A549 (cell line): Measurements from ENCODE around the gene CSTB. TPM values are rescaled to one million over a fixed set of nuclear protein-coding genes. Genes with fewer than 3 reads are reported as not detected.

Source experiments
- ATAC-seq, 2 experiments: fragments of 200-7000 bp in 1 of 2; fragments of >200 bp in 1 of 2; cut with Nextera tagmentation in 1 of 2; cut with Tn5 transposase in 1 of 2; 3 replicates each; pipeline versions ENCODE4 v1.8.0 to v1.9.1; 2018 to 2020; ENCODE audit warnings: mild to moderate bottlenecking in 1 of 2, moderate library complexity in 1 of 2
- CTCF ChIA-PET: fragments of 300-600 bp; sonication (Branson Sonifier 250); formaldehyde crosslinking; extraction: SDS; loops from one replicate; lab custom pipeline; 2021; ENCODE audit warnings: antibody characterized with exemption, inconsistent platforms; lab: Yijun Ruan, JAX
- POLR2A ChIA-PET: fragments of 350-600 bp; formaldehyde crosslinking; extraction: SDS; loops from one replicate; lab custom pipeline; 2021; ENCODE audit warnings: antibody characterized with exemption, inconsistent platforms; lab: Yijun Ruan, JAX
- DNase-seq, 2 experiments: peaks; one replicate each; pipeline versions ENCODE4 v3.0.0 to v3.0.0-alpha.2; 2011 to 2016; ENCODE audit warnings: low read depth in 1 of 2, low spot score in 1 of 2
- FAIRE-seq: peaks from 2 replicates; lab custom pipeline; 2011; peaks lifted over from hg19 to GRCh38; lab: Jason Lieb, UNC
- H3K27ac ChIP-seq, 2 experiments: fragments of >200 bp; sonication (Bioruptor Twin); formaldehyde crosslinking; 3 replicates each; pipeline ENCODE4 v1.5.1; 2016 to 2017
- H3K4me1 ChIP-seq: fragments of >200 bp; sonication (Bioruptor Twin); formaldehyde crosslinking; 3 replicates; pipeline ENCODE4 v1.6.1; 2016
- H3K4me2 ChIP-seq: fragments of >200 bp; sonication (Bioruptor Twin); formaldehyde crosslinking; 3 replicates; pipeline ENCODE4 v1.6.1; 2016
- H3K4me3 ChIP-seq: fragments of >200 bp; sonication (Bioruptor Twin); formaldehyde crosslinking; 3 replicates; pipeline ENCODE4 v1.5.1; 2016
- H3K9me3 ChIP-seq: fragments of >200 bp; sonication (Bioruptor Twin); formaldehyde crosslinking; 3 replicates; pipeline ENCODE4 v1.6.1; 2016
- ATOH8 ChIP-seq: fragments of 250-450 bp; sonication (Bioruptor Pico); IDR thresholded peaks from 2 replicates; pipeline ENCODE4 v1.5.0; 2020; ENCODE audit warnings: low read depth, mild to moderate bottlenecking, moderate library complexity
- CBX8 ChIP-seq: fragments of 200-600 bp; sonication (generic); IDR thresholded peaks from 2 replicates; pipeline ENCODE4 v1.6.1; 2016
- CHD2 ChIP-seq: fragments of 150-350 bp; IDR thresholded peaks from 2 replicates; pipeline ENCODE4 v1.6.1; 2014; ENCODE audit warnings: low read length; ENCODE audit not compliant: partially characterized antibody
- E2F6 ChIP-seq: IDR thresholded peaks from 2 replicates; pipeline ENCODE4 v1.6.1; 2012; ENCODE audit warnings: low read depth, borderline replicate concordance
- EHF ChIP-seq: fragments of 250-450 bp; sonication (Bioruptor Pico); IDR thresholded peaks from 2 replicates; pipeline ENCODE4 v1.5.0; 2020; ENCODE audit warnings: mild to moderate bottlenecking
- FOSB ChIP-seq: fragments of 250-450 bp; sonication (Bioruptor Pico); IDR thresholded peaks from 2 replicates; pipeline ENCODE4 v1.5.0; 2020; ENCODE audit warnings: mild to moderate bottlenecking, moderate library complexity
- FOXS1 ChIP-seq: fragments of 250-450 bp; sonication (Bioruptor Pico); IDR thresholded peaks from 2 replicates; pipeline ENCODE4 v1.5.0; 2020; ENCODE audit warnings: mild to moderate bottlenecking, moderate library complexity
- GATA3 ChIP-seq: IDR thresholded peaks from 2 replicates; pipeline ENCODE4 v1.6.1; 2012; ENCODE audit warnings: borderline replicate concordance
- HDAC2 ChIP-seq: fragments of 200-600 bp; sonication (generic); IDR thresholded peaks from 2 replicates; pipeline ENCODE4 v1.6.1; 2016
- HES2 ChIP-seq: fragments of >200 bp; sonication (Bioruptor Twin); formaldehyde crosslinking; IDR thresholded peaks from 2 replicates; pipeline ENCODE4 v1.6.1; 2016
- HEYL ChIP-seq: fragments of 250-450 bp; sonication (Bioruptor Pico); IDR thresholded peaks from 2 replicates; pipeline ENCODE4 v1.8.0; 2021; ENCODE audit warnings: mild to moderate bottlenecking, moderate library complexity
- HMGXB4 ChIP-seq: fragments of 250-450 bp; sonication (Bioruptor Pico); IDR thresholded peaks from 2 replicates; pipeline ENCODE4 v1.5.0; 2021; ENCODE audit warnings: mild to moderate bottlenecking, moderate library complexity, borderline replicate concordance
- HOXA7 ChIP-seq: fragments of 250-450 bp; sonication (Bioruptor Pico); IDR thresholded peaks from 2 replicates; pipeline ENCODE4 v1.5.0; 2020; ENCODE audit warnings: mild to moderate bottlenecking, moderate library complexity
- MAX ChIP-seq: IDR thresholded peaks from 2 replicates; pipeline ENCODE4 v1.6.1; 2012
- MAZ ChIP-seq: fragments of 150-350 bp; IDR thresholded peaks from 2 replicates; pipeline ENCODE4 v1.6.1; 2014; ENCODE audit warnings: antibody characterized with exemption, low read depth, low read length, borderline replicate concordance
- MYC ChIP-seq: IDR thresholded peaks from 2 replicates; pipeline ENCODE4 v1.6.1; 2012; ENCODE audit warnings: mild to moderate bottlenecking, inconsistent platforms, low read length, improper control_type of control experiment, borderline replicate concordance
- REST ChIP-seq: fragments of 200-600 bp; sonication (generic); IDR thresholded peaks from 2 replicates; pipeline ENCODE4 v1.6.1; 2016; ENCODE audit warnings: antibody characterized with exemption, mild to moderate bottlenecking, moderate library complexity
- SREBF2 ChIP-seq: fragments of 450-650 bp; IDR thresholded peaks from 2 replicates; pipeline ENCODE4 v1.6.1; 2014; ENCODE audit warnings: mild to moderate bottlenecking, moderate library complexity
- ZNF302 ChIP-seq: fragments of 250-450 bp; sonication (Bioruptor Pico); IDR thresholded peaks from 2 replicates; pipeline ENCODE4 v1.9.0; 2021; ENCODE audit warnings: inconsistent platforms, mild to moderate bottlenecking, moderate library complexity
- WGBS: methylation state at CpG from one replicate; pipeline ENCODE4 v1.1.6; 2017; ENCODE audit errors: missing lambda C conversion rate; 5-methylcytosine and 5-hydroxymethylcytosine counted together
- polyA plus RNA-seq, 4 experiments: library from polyadenylated mRNA; depleted of rRNA in 3 of 4; stranded (reverse); fragments of >200 nt; fragmentation: RNase III in 1 of 4; extraction: RNeasy Plus Mini Kit Qiagen cat#74134 plus additional on column Dnase treatment in 1 of 4; gene quantifications; 2 replicates in 3 of 4; 3 replicates in 1 of 4; pipeline ENCODE4 v1.2.3, GENCODE V29; 2011 to 2017

The CSTB gene
- polyA plus RNA-seq, 2 of the 4 experiments (the other 2 are of a cell fraction), result 42.9 to 101 TPM

GRCh38 chr21:43818685-43819084 is 42.6 kb upstream of the CSTB start:
- no peaks in the 10 kb centered on the region for H3K9me3 ChIP-seq
- CTCF ChIA-PET, result interaction anchor here (1.8 to 2.1 kb wide), 2 partner anchors 8 to 157 kb away, joined by 5 to 6 read pairs; no protein-coding TSS in a partner anchor
- FAIRE-seq (no peak), ATAC-seq (no peak), DNase-seq (no peak)
- no peak overlapping the region for H3K4me2 ChIP-seq
- H3K4me1 ChIP-seq, result no peaks in the 10 kb centered on the region
- no peak overlapping the region for H3K4me3 ChIP-seq
- no peak overlapping the region for H3K27ac ChIP-seq
- POLR2A ChIA-PET, result interaction anchor here (0.6 kb wide), 1 partner anchor 147 kb away, joined by 7 read pairs; no protein-coding TSS in a partner anchor
- 36% methylated on average over 3 of the region's 3 CpGs for WGBS
- no peak for TF ChIP-seq FOSB (CRISPR knock-in tag)
- no peak for TF ChIP-seq REST
- TF ChIP-seq MYC, result no peak
- no peak for TF ChIP-seq HMGXB4 (CRISPR knock-in tag)
- no peak for TF ChIP-seq GATA3

GRCh38 chr21:43817157-43818086 is 41.3 kb upstream of the CSTB start:
- peaks cover under 1% of the 10 kb centered on the region; the same call in 1 of the 3 replicates for H3K4me1 ChIP-seq
- no peak overlapping the region for H3K4me3 ChIP-seq
- 87% methylated on average over 11 of the region's 29 CpGs for WGBS
- no peak overlapping the region for H3K27ac ChIP-seq
- no peak overlapping the region for H3K4me2 ChIP-seq
- no peak for FAIRE-seq
- no peak for DNase-seq
- TF ChIP-seq MAX, result no peak
- no peak for TF ChIP-seq SREBF2
- no peak for TF ChIP-seq MAZ
- TF ChIP-seq CHD2, result no peak
- no peak for TF ChIP-seq HEYL
- no peak for TF ChIP-seq ATOH8 (CRISPR knock-in tag)
- no peak for TF ChIP-seq E2F6
- TF ChIP-seq FOXS1 (CRISPR knock-in tag), result no peak
- TF ChIP-seq HES2, result no peak
- TF ChIP-seq ZNF302, result no peak
- TF ChIP-seq EHF (CRISPR knock-in tag), result no peak
- no peak for TF ChIP-seq HMGXB4 (CRISPR knock-in tag)
- no peak for TF ChIP-seq CBX8
- TF ChIP-seq HOXA7 (CRISPR knock-in tag), result no peak
- no peak for TF ChIP-seq HDAC2
- no peaks in the 10 kb centered on the region for H3K9me3 ChIP-seq
- no peak for ATAC-seq
- CTCF ChIA-PET, result interaction anchor here (0.7 to 2.1 kb wide), 5 partner anchors 9 to 158 kb away, joined by 4 to 11 read pairs (median 5); no protein-coding TSS in a partner anchor
- POLR2A ChIA-PET, result no interaction called here
